Gastrocnemius medialis (tissue), 4 donors: ENCODE data around the gene KDM4C. TPM values are rescaled to one million over a fixed set of nuclear protein-coding genes. Genes with fewer than 3 reads are reported as not detected.

Source experiments
- ATAC-seq, 2 donors: fragments of 150-250 bp; one replicate each; pipeline ENCODE4 v1.9.1; 2016
- DNase-seq, 2 donors: peaks; one replicate each; pipeline ENCODE4 v3.0.0-alpha.2; 2019
- H3K27ac ChIP-seq, 4 donors: fragments of 200-600 bp; sonication (generic); 1 replicate in 1 of 4; 2 replicates in 3 of 4; pipeline ENCODE4 v1.5.1; 2016 to 2018; ENCODE audit warnings: mild to moderate bottlenecking in 2 of 4, moderate library complexity in 1 of 4
- H3K27me3 ChIP-seq, 3 donors: fragments of 200-600 bp; sonication (generic) in 2 of 3; 1 replicate in 1 of 3; 2 replicates in 2 of 3; pipeline versions ENCODE4 v1.5.1 to v1.6.0; 2016 to 2019; ENCODE audit warnings: mild to moderate bottlenecking in 1 of 3, moderate library complexity in 1 of 3
- H3K36me3 ChIP-seq, 2 donors: fragments of 200-600 bp; sonication (generic) in 1 of 2; one replicate each; pipeline ENCODE4 v1.5.1; 2017 to 2018
- H3K4me1 ChIP-seq, 2 donors: fragments of 200-600 bp; sonication (generic) in 1 of 2; one replicate each; pipeline ENCODE4 v1.5.1; 2016 to 2017; ENCODE audit warnings: mild to moderate bottlenecking in 2 of 2
- H3K4me3 ChIP-seq, 4 donors: fragments of 200-600 bp; sonication (generic) in 3 of 4; 1 replicate in 1 of 4; 2 replicates in 3 of 4; pipeline ENCODE4 v1.5.1; 2016 to 2019; ENCODE audit warnings: mild to moderate bottlenecking in 2 of 4
- H3K9me3 ChIP-seq, 3 donors: fragments of 200-600 bp; sonication (generic) in 2 of 3; 1 replicate in 1 of 3; 2 replicates in 2 of 3; pipeline ENCODE4 v1.5.1; 2016 to 2019
- POLR2A ChIP-seq, 2 donors: fragments of 450-650 bp; IDR thresholded peaks; one replicate each; pipeline ENCODE4 v1.6.1; 2017; ENCODE audit warnings: antibody characterized with exemption in 2 of 2, mild to moderate bottlenecking in 2 of 2, moderate library complexity in 2 of 2
- in situ Hi-C, 4 donors: fragments of 200-750 bp; cut with MboI; loops; one replicate each; pipeline versions ENCODE4 v1.15.0 to v1.8.0; 2017; ENCODE audit warnings: low sequenced_read_pairs in 4 of 4
- intact Hi-C: fragments of 100-400 bp; cut with DNase I; formaldehyde crosslinking; loops from one replicate; pipeline ENCODE4 v1.15.1; 2023; ENCODE audit warnings: low total_unique reads
- total RNA-seq, 4 donors: library from RNA; depleted of rRNA; stranded (reverse); fragments of >200 nt; gene quantifications; one replicate each; pipeline versions ENCODE4 v1.1.0 to v1.2.3, GENCODE V29; 2016
- TF ChIP-seq, protein P1 (sequence below), 5 experiments: fragments of 450-650 bp in 3 of 5; fragments of 200-600 bp in 2 of 5; sonication (generic) in 2 of 5; IDR thresholded peaks in 4 of 5; conservative IDR thresholded peaks in 1 of 5; 1 replicate in 4 of 5; 2 replicates in 1 of 5; pipeline ENCODE4 v1.5.1; 2016 to 2019; ENCODE audit warnings: antibody characterized with exemption in 5 of 5, mild to moderate bottlenecking in 3 of 5, moderate library complexity in 3 of 5

The KDM4C gene
- total RNA-seq, 4 donors from 2014 or later, result 7.7 to 23.3 (median 10.0) TPM

DNA sequence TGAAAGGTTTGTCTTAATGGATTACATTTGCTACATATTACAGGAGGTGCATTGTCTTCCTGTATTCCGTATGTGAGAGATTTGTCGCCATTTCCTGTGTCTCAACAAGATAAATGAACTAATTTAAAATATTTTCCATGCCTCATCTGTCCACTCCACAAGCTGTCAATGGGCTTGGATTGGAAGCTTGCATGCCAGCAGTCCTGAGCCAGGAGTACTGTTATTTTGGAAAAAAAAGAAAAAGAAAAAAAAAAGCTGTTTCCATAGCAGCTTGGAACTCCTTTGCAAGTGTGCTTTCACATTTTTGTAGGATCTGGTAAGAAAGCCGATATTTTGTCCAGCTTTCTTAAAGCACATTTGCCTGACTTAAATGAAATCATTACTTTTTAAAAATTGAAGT, 330.8 kb downstream of the KDM4C start:
- TF ChIP-seq, protein P1, sequence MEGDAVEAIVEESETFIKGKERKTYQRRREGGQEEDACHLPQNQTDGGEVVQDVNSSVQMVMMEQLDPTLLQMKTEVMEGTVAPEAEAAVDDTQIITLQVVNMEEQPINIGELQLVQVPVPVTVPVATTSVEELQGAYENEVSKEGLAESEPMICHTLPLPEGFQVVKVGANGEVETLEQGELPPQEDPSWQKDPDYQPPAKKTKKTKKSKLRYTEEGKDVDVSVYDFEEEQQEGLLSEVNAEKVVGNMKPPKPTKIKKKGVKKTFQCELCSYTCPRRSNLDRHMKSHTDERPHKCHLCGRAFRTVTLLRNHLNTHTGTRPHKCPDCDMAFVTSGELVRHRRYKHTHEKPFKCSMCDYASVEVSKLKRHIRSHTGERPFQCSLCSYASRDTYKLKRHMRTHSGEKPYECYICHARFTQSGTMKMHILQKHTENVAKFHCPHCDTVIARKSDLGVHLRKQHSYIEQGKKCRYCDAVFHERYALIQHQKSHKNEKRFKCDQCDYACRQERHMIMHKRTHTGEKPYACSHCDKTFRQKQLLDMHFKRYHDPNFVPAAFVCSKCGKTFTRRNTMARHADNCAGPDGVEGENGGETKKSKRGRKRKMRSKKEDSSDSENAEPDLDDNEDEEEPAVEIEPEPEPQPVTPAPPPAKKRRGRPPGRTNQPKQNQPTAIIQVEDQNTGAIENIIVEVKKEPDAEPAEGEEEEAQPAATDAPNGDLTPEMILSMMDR (IDR thresholded peaks at IDR 0.05 in 4 of 5, conservative IDR thresholded peaks at IDR 0.05 in 1 of 5), result no peak
- no peak for TF ChIP-seq POLR2A (IDR thresholded peaks at IDR 0.05)
- intact Hi-C loops (no loop called here), in situ Hi-C loops (no loop called here)

DNA sequence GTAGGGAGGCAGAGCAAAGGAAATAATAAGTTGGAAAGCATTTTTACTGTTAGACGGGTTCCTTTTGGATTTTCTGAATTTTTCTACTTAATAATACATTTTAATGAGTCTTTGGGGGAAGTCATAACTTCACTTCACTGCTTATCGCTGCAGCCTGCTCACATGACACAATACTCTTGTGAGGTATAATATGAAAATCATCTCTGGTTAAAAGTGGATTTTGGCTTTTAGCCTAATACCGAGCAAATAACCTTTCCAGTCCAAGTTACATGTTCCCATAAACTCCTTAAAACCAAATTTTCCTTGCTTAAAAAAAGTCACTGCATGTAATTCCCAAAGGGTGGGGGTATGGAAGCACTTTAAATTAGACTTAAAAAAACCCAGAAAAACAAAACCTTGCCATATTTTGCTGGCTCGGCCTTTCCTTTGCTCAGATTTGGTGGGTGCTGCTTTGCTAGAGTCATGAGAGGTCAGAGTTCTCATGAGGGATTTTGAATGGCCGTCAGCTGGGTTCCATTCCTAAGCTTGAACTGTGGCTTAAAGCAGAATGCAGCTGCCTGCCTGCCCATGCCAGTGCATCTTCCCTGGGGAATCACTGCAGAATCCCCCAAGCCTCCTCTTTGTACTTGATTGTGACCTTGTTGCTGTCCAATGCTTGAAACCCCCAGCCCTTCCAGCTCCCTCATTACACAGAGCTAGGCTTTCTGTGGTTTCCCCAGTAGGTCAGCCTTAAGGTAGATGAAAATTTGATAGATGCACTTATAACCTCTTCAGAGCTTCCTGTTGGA, 331.8 kb downstream of the KDM4C start:
- in situ Hi-C loops, result no loop called here
- Histone ChIP-seq H3K36me3 (no peaks in the 10 kb centered on the region), H3K4me1 (peaks cover 9 to 11% of the 10 kb centered on the region in 2 donors), H3K27me3 (no peaks in the 10 kb centered on the region), H3K27ac (no peak overlapping the region), H3K9me3 (no peaks in the 10 kb centered on the region), H3K4me3 (no peak overlapping the region)
- TF ChIP-seq, protein P1 (IDR thresholded peaks at IDR 0.05 in 4 of 5, conservative IDR thresholded peaks at IDR 0.05 in 1 of 5), result no peak
- TF ChIP-seq POLR2A (IDR thresholded peaks at IDR 0.05), result no peak
- ATAC-seq (no peak), DNase-seq (no peak)
- intact Hi-C loops, result loop anchor here (10.0 kb wide), 3 partner anchors 85 to 225 kb away; no protein-coding TSS in a partner anchor

More for the DNA sequence above, 330.8 kb downstream of the KDM4C start:
- Histone ChIP-seq H3K9me3 (no peaks in the 10 kb centered on the region), H3K27ac (no peak overlapping the region), H3K4me1 (peaks cover 9 to 11% of the 10 kb centered on the region in 2 donors), H3K36me3 (no peaks in the 10 kb centered on the region), H3K4me3 (no peak overlapping the region), H3K27me3 (no peaks in the 10 kb centered on the region)
- DNase-seq, result no peak
- no peak for ATAC-seq

DNA sequence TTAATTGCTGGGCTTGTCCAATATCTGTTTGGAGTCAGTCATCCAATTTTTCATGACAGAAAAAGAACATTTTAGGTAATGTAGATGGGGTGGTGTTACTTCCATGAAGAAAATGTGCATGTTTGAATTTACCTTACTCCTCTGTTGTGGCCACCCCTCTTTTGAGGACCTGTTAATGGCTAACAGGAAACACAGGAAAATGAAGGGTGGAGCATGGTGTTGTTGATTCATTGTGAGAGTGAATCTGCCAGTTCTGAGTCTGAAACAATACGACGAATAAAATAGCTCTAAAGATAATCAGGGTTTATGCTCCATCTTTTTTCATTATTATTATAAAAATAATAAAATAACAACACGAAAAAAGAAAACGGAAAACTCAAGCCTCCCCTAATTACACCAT, 335.3 kb downstream of the KDM4C start:
- in situ Hi-C loops (no loop called here), intact Hi-C loops (loop anchor here (10.0 kb wide), 3 partner anchors 82 to 222 kb away; no protein-coding TSS in a partner anchor)
- Histone ChIP-seq H3K4me1 (peaks cover 28 to 29% of the 10 kb centered on the region in 2 donors), H3K4me3 (no peak overlapping the region), H3K27ac (no peak overlapping the region), H3K9me3 (no peaks in the 10 kb centered on the region), H3K27me3 (no peaks in the 10 kb centered on the region), H3K36me3 (no peaks in the 10 kb centered on the region)
- DNase-seq, result no peak
- no peak for ATAC-seq
- TF ChIP-seq, protein P1 (IDR thresholded peaks at IDR 0.05 in 4 of 5, conservative IDR thresholded peaks at IDR 0.05 in 1 of 5), result no peak
- no peak for TF ChIP-seq POLR2A (IDR thresholded peaks at IDR 0.05)

DNA sequence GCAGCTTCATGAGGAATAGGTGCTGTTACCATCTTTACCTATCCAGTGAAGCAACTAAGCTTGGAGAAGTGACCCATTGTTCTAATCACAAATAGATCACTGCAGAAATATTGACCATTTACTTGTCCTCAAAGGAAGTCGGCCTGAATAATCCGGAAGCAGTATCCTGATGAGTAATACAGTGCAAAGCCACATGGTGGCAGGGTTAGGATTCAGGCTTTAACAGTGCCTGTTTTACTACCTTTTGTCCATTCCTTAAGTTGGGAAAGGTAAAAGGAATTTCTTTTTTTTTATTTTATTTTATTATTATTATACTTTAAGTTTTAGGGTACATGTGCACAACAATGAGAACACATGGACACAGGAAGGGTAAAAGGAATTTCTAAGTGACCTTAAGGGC, 336.3 kb downstream of the KDM4C start:
- Histone ChIP-seq H3K9me3 (no peaks in the 10 kb centered on the region), H3K36me3 (no peaks in the 10 kb centered on the region), H3K4me3 (no peak overlapping the region), H3K4me1 (peaks cover 38 to 39% of the 10 kb centered on the region in 2 donors), H3K27ac (no peak overlapping the region), H3K27me3 (no peaks in the 10 kb centered on the region)
- TF ChIP-seq, protein P1 (IDR thresholded peaks at IDR 0.05 in 4 of 5, conservative IDR thresholded peaks at IDR 0.05 in 1 of 5), result peak in 4 of 5 experiments; percentile 39 to 59 (median 41)
- no peak for TF ChIP-seq POLR2A (IDR thresholded peaks at IDR 0.05)
- no peak for ATAC-seq
- intact Hi-C loops, result loop anchor here (10.0 kb wide), 3 partner anchors 81 to 221 kb away; no protein-coding TSS in a partner anchor
- no peak for DNase-seq
- in situ Hi-C loops, result no loop called here
